KMS-11 (cell line): ENCODE data around the gene ZBTB38.

ENCODE experiments used
- H2AFZ ChIP-seq: fragments of 200-600 bp; sonication (generic); 2 replicates; pipeline ENCODE4 v1.6.1; 2016; ENCODE audit warnings: antibody characterized with exemption, mixed run types, low read depth
- H3K27ac ChIP-seq: fragments of 200-600 bp; sonication (generic); 2 replicates; pipeline ENCODE4 v1.6.1; 2016; ENCODE audit warnings: mild to moderate bottlenecking, mixed run types
- H3K27me3 ChIP-seq: fragments of 200-600 bp; sonication (generic); 2 replicates; pipeline ENCODE4 v1.6.1; 2017; ENCODE audit warnings: mild to moderate bottlenecking, low read depth, mixed run types, moderate library complexity; ENCODE audit not compliant: insufficient read depth
- H3K36me3 ChIP-seq: fragments of 200-600 bp; sonication (generic); 2 replicates; pipeline ENCODE4 v1.6.1; 2017; ENCODE audit warnings: mild to moderate bottlenecking, mixed run types; ENCODE audit not compliant: insufficient read depth
- H3K4me1 ChIP-seq: fragments of 200-600 bp; sonication (generic); 2 replicates; pipeline ENCODE4 v1.6.1; 2016; ENCODE audit warnings: mild to moderate bottlenecking, low read depth, mixed run types; ENCODE audit not compliant: poor library complexity, severe bottlenecking
- H3K4me2 ChIP-seq: fragments of 200-600 bp; sonication (generic); 2 replicates; pipeline ENCODE4 v1.7.0; 2016; ENCODE audit warnings: mild to moderate bottlenecking, mixed run types
- H3K4me3 ChIP-seq: fragments of 200-600 bp; sonication (generic); IDR thresholded peaks from 2 replicates; pipeline ENCODE4 v1.6.1; 2017; ENCODE audit warnings: low read depth, low read length, mixed read lengths; ENCODE audit not compliant: insufficient read depth
- H3K79me2 ChIP-seq: fragments of 200-600 bp; sonication (generic); 2 replicates; pipeline ENCODE4 v1.6.1; 2016; ENCODE audit warnings: low read depth, mixed run types; ENCODE audit not compliant: insufficient read depth
- H3K9ac ChIP-seq: fragments of 200-600 bp; sonication (generic); 2 replicates; pipeline ENCODE4 v1.6.1; 2016; ENCODE audit warnings: mild to moderate bottlenecking, mixed run types
- H4K20me1 ChIP-seq: fragments of 200-600 bp; sonication (generic); 2 replicates; pipeline ENCODE4 v1.6.1; 2016; ENCODE audit warnings: mild to moderate bottlenecking, mixed run types; ENCODE audit not compliant: insufficient read depth
- TF ChIP-seq, protein P1 (sequence below): fragments of 200-600 bp; sonication (generic); conservative IDR thresholded peaks from 2 replicates; pipeline ENCODE4 v1.6.1; 2017; ENCODE audit warnings: low read depth, mild to moderate bottlenecking, antibody characterized with exemption, low read length, moderate library complexity, mixed read lengths

ZBTB38 gene

DNA sequence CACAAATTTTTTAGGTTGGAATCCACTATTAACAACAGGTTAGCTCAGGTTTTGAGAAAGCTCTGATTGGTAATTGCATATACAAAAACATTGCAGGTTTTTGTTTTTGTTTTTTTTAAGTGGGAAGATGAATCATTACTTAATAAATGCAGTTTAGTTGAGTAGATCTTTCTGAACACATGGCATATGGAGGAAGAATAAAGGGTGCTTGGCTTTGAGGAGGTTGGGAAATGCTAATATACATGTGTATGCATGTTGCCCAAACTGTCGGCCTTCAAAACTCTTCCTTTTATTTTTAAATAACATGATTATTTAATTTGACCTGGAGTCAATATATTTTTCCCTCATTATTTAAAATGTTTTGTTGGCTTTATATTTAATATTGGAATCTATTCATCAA lies 32.8 kb downstream of the ZBTB38 start:
- H3K79me2 ChIP-seq, result peaks cover 95% of the 10 kb centered on the region
- H3K36me3 ChIP-seq, result peaks cover 70% of the 10 kb centered on the region
- TF ChIP-seq, protein P1, sequence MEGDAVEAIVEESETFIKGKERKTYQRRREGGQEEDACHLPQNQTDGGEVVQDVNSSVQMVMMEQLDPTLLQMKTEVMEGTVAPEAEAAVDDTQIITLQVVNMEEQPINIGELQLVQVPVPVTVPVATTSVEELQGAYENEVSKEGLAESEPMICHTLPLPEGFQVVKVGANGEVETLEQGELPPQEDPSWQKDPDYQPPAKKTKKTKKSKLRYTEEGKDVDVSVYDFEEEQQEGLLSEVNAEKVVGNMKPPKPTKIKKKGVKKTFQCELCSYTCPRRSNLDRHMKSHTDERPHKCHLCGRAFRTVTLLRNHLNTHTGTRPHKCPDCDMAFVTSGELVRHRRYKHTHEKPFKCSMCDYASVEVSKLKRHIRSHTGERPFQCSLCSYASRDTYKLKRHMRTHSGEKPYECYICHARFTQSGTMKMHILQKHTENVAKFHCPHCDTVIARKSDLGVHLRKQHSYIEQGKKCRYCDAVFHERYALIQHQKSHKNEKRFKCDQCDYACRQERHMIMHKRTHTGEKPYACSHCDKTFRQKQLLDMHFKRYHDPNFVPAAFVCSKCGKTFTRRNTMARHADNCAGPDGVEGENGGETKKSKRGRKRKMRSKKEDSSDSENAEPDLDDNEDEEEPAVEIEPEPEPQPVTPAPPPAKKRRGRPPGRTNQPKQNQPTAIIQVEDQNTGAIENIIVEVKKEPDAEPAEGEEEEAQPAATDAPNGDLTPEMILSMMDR, result no peak
- H3K9ac ChIP-seq, result no peak overlapping the region
- H3K4me1 ChIP-seq, result peaks cover 85% of the 10 kb centered on the region
- peak overlapping the region; percentile 33; the same call in 1 of the 2 replicates for H3K27ac ChIP-seq
- H3K27me3 ChIP-seq, result no peaks in the 10 kb centered on the region
- no peak overlapping the region for H2AFZ ChIP-seq
- H3K4me3 ChIP-seq, result no peak overlapping the region
- 0 out of 2 replicates have a peak, but pooled peaks cover 3% of the 10 kb centered on the region for H4K20me1 ChIP-seq
- H3K4me2 ChIP-seq, result no peak overlapping the region

DNA sequence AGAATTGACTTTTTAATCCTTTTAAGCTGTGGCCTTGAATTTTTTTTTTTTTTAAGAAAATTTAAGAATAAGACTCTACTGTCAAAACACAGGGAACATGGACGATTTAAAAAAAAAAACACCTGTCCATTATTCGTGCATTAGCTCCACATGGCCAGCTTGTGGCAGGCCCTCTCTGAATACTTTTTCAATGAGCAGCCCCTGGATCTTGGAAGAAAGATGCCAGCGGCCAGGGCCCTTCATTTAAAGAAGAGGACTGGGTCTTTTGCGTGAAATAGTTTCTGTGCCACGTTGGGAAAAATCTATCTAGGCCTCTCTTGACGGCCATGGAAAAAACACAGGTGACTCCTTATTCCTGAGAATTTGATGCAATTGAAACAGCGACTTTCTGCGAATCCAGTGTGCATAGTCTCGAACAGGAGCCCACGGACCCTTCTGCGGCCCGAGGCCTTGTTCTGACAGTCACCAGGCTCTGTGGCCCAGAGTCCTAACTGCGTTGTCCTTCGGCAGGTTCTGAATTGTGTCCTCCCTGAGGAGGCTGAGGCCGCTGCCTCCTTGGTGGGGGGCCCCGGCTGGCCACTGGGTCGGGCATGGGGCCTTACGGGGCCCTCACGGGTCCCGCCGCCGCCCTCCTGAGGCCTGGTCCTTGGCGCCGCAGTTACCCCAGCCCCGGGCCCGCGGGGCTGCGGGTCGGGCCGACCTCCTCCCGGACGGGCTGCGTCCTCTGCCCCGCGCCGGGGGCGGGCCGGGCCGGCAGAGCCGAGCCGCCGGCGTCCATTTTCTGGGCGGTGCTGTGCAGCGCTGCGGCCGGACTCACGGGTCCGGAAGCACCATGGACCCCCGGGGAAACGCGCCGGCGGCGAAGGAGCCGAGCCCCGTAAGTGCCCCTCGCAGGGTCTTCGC lies 33.5 kb downstream of the ZBTB38 start:
- Histone ChIP-seq H4K20me1 (0 out of 2 replicates have a peak, but pooled peaks cover 3% of the 10 kb centered on the region), H3K27me3 (no peaks in the 10 kb centered on the region)

DNA sequence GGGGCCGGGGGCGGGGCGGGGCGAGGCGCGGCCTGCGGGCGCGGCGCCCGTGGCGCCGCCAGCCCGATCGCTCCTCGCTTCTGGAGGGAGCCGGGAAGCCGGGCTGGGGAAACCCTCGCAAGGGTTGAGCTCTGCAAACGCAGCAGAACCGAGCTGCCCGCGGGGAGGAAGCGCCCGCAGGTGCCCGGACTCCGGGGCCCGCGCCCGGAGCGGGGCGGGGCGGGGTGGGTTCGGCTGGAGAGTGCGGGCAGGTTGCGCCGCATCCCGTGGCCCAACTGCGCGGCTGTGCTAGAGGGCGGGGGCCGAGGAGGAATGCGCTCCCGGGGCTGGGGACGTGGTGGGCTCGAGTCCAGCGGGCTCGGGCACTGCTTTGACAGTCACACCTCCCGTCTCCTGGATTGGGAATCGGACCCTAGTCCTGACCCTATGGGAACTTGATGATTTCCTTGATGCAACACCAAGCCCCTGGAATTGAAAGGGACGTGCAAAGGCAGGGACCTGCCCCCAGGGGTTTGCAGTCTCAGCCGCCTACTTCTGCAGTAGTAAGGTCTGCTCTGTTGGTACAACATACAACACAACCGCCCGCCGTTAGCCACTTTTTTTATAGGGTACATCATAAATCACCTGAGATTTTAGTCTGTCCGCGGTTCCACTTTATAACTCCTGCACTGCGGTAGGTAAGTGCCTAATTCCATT lies 34.3 kb downstream of the ZBTB38 start:
- no peak overlapping the region for H3K4me3 ChIP-seq
- H4K20me1 ChIP-seq, result 0 out of 2 replicates have a peak, but pooled peaks cover 3% of the 10 kb centered on the region
- H3K27me3 ChIP-seq, result no peaks in the 10 kb centered on the region
- H3K27ac ChIP-seq, result no peak overlapping the region
- peaks cover 68% of the 10 kb centered on the region for H3K36me3 ChIP-seq
- H2AFZ ChIP-seq, result no peak overlapping the region
- H3K4me2 ChIP-seq, result no peak overlapping the region
- no peak overlapping the region for H3K9ac ChIP-seq
- H3K4me1 ChIP-seq, result peaks cover 83% of the 10 kb centered on the region
- TF ChIP-seq, protein P1, result no peak
- peaks cover 95% of the 10 kb centered on the region for H3K79me2 ChIP-seq

More for the DNA sequence above, 33.5 kb downstream of the ZBTB38 start:
- Histone ChIP-seq H2AFZ (no peak overlapping the region), H3K79me2 (peaks cover 95% of the 10 kb centered on the region), H3K4me3 (no peak overlapping the region), H3K36me3 (peaks cover 66% of the 10 kb centered on the region), H3K9ac (no peak overlapping the region), H3K4me1 (peaks cover 83% of the 10 kb centered on the region), H3K27ac (peak overlapping the region; percentile 33; the same call in 1 of the 2 replicates), H3K4me2 (no peak overlapping the region)
- TF ChIP-seq, protein P1, result no peak

DNA sequence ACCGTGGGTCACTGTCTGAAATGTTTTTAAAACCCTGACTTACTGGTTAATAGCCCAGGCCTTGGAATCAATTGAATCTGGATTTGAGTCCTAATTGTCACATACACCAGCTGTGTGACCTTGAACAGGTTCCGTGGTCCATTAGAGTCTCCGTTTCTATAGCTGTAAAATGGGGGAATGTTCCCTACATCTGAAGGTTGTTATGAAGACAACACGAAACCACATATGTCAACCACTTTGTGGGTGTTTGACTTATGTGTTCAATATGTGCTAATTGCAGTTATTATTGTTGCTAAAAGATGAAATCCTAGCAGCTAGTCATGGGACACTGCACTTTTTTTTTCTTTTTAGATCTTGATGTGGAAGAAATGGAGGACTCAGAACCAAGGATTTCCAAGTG lies 35.3 kb downstream of the ZBTB38 start:
- H3K4me3 ChIP-seq, result no peak overlapping the region
- no peaks in the 10 kb centered on the region for H3K27me3 ChIP-seq
- peaks cover 95% of the 10 kb centered on the region for H3K79me2 ChIP-seq
- TF ChIP-seq, protein P1, result no peak
- no peak overlapping the region for H3K27ac ChIP-seq
- no peak overlapping the region for H3K9ac ChIP-seq
- H2AFZ ChIP-seq, result no peak overlapping the region
- H3K4me2 ChIP-seq, result no peak overlapping the region
- peaks cover 69% of the 10 kb centered on the region for H3K36me3 ChIP-seq
- H4K20me1 ChIP-seq, result no peaks in the 10 kb centered on the region
- H3K4me1 ChIP-seq, result peaks cover 83% of the 10 kb centered on the region
